ENCODE measurements around the gene FOXD4L5. TPM values are rescaled to one million over a fixed set of nuclear protein-coding genes. Genes with fewer than 3 reads are reported as not detected.

Gene FOXD4L5
- total RNA-seq, result under 0.01 and 0.06 TPM in 2 replicates

GRCh38 chr9:65285109-65285508 is at the start of gene FOXD4L5:
Gene FOXD4L5 (minus strand): TSS chr9:65285209. CDS start chr9:65284377, 832 bp downstream.

